ENCODE data around the gene ARHGAP29.

The ARHGAP29 gene

DNA sequence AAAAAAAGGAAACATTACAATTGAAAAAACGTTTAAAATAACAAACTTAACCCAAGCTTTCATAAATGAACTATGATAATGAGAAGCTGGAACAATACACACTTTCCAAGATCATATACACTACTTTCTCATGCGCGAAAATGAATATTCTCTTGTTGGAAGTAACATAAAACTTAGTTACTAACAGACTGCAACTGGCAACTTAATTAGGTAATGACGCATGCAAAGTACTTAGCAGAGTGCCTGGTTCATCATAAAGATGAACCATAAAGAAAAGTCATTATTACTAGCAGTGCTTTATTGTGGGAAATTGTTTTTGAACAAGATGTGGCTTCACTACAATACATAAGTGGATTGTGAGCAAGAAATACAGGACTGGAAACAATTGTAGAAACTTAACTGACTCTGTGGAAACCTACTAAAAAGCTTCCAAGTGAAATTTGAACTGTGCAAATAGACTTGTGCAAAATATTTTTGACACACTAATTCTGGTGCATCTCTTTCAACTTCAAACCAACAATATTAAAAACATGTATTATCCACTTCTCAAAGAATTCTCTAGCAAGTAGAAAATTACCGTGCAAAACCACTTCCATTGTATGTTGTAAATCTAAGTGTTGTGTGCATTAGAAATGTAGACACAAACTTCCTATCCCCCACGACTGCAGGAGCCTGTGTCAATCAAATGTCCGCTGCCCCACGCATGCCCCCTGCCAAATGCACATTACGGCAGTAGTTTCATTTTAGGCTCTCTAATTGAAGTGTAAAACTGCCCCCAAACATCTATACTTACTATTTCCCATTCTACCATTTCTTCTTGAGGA, 2.0 kb downstream of the ARHGAP29 start:
- DNase-seq, result no peak

- no peak for DNase-seq
Measured at GRCh38 chr1:94234615-94235014, 2.8 kb downstream of the ARHGAP29 start.

DNA sequence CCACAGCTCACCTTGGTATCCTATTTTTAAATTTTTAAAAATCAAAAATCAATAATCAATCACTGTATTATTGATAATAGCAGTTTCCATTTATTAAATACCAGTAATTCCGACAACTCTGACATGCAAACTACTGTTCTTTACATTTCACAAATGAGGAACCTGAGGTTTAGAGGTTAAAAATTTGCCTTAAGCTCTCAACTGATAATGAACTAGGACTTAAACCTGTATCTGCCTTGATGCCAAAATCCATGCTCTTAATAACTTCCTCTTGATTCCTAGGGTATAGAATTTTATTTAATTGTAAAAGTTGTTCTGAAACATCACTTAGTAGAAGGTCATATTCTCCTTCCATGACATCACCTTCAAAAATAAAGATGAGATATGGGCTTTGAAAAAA, 5.6 kb downstream of the ARHGAP29 start:
- no peak for DNase-seq

GRCh38 chr1:94230920-94231319, 6.5 kb downstream of the ARHGAP29 start:
- no peak for DNase-seq

GRCh38 chr1:94228640-94229375, 8.6 kb downstream of the ARHGAP29 start:
- no peak for DNase-seq

- no peak for DNase-seq
Measured at GRCh38 chr1:94227624-94228023, 9.8 kb downstream of the ARHGAP29 start.

- DNase-seq, result no peak
Measured at GRCh38 chr1:94225845-94226244, 11.5 kb downstream of the ARHGAP29 start.

DNA sequence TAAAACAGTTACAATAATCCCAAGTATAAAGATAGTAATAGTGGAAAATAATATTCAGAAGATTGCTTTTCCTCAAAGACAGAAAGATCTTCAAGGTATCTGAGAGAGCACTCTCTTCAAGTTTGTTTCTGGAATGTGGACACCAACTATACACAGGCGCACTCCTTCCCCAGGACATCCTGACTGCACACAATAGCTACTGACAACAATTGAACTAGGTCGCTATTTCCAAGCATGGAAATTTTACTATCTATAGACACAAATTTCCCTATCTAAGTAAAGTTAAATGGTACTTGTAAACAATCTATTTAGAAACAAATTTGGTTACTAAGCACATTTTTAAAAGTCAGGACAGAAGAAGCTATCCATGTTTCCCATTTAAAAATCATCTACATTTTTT, 19.1 kb downstream of the ARHGAP29 start:
- no peak for DNase-seq

DNA sequence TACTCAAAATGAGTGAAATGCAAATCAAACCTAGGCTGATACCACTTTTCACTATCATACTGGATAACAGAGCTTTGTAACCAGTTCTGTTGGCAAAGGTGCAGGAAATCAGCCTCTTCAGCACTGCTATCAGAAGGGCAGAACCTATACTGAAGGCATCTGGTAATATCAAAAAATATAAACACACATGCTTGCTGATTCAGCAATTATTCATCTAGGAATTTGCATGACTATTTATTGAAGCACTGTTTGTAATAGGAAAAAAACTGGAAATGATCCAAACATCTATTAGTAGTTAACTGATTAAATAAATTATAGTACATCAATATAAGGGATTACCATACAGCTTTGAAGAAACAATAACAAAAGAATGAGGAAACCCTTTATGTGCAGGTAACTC, 21.4 kb downstream of the ARHGAP29 start:
- no peak for DNase-seq

GRCh38 chr1:94209982-94210381, 27.4 kb downstream of the ARHGAP29 start:
- DNase-seq, result no peak

GRCh38 chr1:94209425-94209824, 28.0 kb downstream of the ARHGAP29 start:
- no peak for DNase-seq

DNA sequence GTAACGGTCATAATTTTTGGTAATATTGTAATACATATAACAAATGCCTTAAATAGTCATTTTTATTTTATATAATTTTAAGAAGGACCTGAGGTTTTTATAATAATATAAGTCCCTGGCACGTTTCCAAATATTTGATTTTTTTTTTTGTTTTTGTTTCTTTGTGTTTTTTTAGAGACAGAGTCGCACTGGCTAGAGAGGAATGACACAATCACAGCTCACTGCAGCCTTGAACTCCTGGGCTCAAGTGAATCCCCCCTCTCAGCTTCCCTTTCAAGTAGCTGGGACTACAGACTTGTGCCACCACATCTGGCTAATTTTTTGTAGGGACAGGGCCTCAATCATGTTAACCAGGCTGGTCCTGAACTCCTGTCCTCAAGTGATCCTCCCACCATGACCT, 29.7 kb downstream of the ARHGAP29 start:
- no peak for DNase-seq

GRCh38 chr1:94205639-94206038, 31.7 kb downstream of the ARHGAP29 start:
- no peak for DNase-seq

DNA sequence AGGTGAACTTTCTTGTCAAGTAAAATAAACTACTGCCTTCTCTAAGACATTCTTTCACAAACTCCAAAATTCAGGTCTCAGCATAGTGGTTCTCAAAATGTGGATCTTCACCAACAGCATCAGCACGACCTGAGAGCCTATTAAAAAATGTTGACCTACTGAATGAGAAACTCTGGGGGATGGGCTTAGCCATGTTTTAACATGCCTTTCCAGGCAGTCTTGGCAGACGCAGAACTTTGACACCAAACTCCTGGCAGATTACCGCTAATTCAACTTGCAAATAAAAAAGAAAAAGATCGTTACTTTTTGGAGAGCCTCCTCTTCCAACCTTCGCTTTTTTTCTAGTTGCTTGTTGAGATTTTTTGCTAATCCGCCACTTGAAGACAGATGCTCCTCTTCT, 35.1 kb downstream of the ARHGAP29 start:
- DNase-seq, result no peak

DNA sequence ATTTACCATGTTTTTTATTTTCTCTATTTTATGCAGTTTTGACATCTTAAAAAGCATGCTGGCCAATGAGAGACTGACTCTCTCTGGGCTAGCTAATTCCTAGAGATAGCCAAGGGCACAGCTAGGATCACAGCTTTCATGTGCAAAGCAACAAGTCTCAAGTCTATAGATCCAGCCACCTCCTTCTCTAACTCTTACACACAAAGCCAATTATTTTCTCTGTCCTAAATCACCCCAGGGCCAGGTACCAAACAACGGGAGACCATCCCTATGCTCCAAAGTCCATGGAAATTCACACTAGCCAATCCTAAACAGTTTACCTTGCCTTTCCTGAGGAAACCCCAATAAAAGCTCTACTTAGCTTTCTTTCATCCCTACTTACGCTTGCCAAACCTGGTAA, 38.0 kb downstream of the ARHGAP29 start:
- no peak for DNase-seq

- DNase-seq, result no peak
Measured at GRCh38 chr1:94194079-94194865, 43.1 kb downstream of the ARHGAP29 start.

DNA sequence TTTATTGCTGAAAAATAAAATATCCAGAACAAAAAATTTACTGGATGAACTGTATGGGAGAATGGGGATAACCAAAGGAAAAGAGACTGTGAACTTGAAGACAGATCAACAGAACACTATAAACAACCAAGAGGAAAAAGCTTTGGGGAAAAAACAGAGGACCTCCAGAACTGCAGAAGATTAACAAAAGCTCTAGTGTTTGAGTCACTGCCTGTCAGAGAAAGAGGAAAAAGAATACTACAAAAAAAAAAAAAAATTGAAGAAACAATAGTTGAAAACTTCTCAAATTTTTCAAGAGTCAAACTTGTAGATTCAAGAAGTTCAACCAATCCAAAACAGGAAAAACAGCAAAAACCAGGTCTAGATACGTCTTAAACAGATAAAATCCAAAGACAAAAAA, 44.3 kb downstream of the ARHGAP29 start:
- no peak for DNase-seq

- no peak for DNase-seq
Measured at GRCh38 chr1:94191216-94191615, 46.2 kb downstream of the ARHGAP29 start.

DNA sequence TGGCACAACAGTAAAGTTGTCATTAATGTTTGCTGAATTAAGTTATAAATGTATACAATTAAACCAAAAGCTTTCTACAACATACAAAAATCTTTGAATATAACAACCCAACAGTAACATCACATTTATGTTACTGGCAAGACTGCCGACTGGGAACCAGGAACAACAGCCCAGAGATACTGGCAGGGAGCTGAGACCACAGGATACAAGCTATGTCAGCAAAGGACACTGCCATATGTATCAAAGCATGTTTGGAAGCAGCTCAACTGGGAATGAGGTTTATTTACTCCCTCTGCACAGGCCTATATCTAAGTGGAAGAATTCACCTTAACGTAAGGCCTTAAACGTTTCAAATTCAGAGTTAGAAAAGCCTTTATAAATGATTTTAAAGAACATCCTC, 50.4 kb downstream of the ARHGAP29 start:
- no peak for DNase-seq

DNA sequence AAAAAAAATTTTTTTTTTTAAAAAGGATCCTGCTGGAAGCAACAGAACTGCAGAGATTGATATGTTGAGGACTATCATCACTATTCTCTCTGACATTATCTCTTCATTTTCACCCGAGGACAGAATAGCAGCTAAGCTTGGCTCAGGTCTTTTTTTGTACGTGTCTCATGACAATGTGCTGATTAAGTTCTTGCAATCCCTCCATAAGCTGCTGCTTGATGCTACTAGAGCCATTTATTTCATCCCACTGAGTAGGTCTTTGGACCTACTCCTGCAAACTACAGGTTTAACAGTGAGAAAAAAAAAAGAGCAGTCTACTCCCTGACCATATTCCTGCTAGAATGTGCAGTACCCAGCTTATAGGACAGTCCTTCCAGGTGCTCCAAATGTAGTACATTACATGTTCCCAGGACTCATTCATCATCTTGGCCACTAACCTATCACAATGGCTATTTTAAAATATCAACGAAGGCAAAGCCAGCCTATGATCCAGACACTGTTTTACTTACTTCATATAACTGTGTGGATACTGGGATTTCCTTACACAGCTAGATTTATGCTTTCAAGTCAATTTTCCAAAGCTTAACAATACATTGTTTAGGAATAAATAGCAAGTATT, 54.1 kb downstream of the ARHGAP29 start:
- DNase-seq, result no peak

DNA sequence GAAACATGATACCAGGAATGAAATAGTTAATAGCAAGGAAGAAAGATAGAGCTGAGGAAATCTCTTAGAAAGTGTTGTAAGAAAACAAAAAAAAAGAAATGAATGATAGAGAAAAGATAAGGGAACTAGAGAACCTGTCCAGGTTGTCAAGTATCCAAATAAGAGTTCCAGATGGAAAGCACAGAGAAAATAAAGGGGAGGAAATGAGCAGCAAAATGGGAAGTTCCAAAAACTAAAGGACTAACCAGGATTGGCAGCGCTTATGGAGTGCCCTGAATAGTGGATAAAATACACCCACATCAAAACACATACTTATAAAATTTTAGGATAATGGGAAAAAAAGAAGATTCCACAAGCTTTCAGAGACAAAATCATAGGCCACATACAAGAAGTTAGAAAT, 55.2 kb downstream of the ARHGAP29 start:
- DNase-seq, result no peak

GRCh38 chr1:94180650-94181049, 56.7 kb downstream of the ARHGAP29 start:
- no peak for DNase-seq

- DNase-seq, result no peak
Measured at GRCh38 chr1:94178901-94179300, 58.5 kb downstream of the ARHGAP29 start.
